HG03521 (cell line): ENCODE results near the gene HMGXB4.

Experiments
- ATAC-seq: cut with Tn5 transposase; IDR thresholded peaks from one replicate; pipeline ENCODE4 v1.9.1; 2021; ENCODE audit warnings: mild to moderate bottlenecking, moderate library complexity; ENCODE audit not compliant: unreplicated experiment

The HMGXB4 gene

DNA sequence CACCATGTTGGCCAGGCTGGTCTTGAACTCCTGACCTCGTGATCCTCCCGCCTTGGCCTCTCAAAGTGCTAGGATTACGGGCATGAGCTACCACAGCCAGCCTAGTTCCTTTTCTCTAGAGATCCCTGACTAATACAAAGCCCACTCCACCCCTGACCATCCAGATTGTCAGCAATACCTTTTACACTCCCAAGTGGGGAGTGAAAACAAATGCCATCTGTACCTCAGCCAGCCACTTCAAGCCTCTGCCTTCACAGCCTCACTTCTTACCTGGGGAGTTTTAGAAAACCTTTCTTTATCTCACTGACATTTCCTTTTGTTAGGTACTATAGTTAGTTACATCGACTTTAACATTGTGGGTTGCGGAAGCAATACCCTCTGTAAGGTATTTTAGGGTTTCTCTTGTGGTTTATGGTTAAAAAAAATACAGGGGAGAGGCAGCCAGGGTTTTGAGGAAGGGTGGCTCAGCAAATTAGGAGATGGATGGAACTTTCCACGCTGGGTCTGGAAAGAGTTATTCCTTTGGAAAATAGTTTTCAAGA is 51.3 kb downstream of the HMGXB4 start:
- no peak for ATAC-seq

DNA sequence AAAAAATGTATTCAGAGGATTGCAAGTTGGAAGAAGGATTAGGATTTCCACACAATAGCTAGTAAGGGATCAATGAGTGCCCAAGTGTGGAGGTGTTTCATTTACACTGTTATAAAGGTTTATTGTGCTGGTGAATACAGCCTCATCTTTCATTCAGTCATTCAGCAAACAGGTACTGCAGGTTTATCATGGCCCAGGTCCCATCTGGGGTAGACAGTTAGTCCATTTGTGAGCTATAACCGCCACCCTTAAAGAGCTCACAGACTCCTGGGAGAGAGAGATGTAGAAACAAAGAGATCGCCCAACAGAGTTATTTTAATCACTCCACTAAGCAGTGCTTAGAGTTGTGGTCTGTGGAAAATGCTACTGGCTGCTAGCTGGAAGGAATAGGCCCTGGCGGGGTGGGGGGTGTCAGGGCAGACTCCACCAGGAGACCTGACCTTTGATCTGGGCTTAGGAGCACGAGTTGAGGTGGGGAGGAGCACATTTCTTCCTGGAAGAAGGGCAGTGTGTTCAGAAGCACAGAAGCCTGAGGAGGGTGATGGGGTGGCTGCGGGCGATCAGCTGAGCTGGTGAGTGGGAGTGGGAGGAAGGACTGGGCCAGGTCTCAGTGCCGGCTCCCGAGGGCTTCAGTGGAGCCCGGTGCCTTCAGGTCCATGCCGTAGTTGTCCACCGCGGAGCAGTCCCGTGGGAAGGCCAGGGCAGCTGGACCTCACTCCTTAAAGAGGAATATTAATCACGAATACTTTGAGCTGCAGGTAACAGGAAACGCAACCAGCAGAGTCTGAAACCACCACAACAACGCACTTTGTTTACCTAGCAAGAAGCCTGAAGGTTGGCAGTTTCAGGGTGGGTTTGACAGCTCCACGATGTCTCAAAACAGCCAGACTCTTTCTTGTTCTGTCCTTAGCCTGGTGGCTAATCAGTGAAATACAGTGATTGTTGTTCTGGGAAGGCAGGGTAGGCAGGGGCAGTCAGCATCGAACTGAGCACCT is 53.6 kb downstream of the HMGXB4 start:
- no peak for ATAC-seq

DNA sequence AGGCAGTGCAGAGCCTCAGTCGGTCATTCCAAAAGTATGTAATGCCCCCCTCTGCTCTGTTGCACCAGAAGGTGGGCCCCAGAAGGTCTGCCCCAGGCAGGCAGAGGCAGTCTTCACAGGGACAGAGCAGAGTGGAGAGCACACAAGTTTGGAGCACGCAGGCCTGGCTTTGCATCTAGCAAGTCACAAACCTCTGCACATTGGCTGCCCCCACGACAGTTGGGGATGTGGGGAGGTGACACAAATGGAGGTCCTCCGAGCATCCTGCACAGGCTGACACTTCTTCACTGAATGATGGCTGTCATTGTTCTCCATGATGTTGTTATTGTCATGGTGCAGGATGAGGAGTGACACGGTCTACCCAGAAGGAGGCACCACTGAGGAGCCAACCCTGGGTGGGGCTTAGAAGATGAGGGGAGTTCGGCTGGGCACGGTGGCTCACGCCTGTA is 54.3 kb downstream of the HMGXB4 start:
- no peak for ATAC-seq

DNA sequence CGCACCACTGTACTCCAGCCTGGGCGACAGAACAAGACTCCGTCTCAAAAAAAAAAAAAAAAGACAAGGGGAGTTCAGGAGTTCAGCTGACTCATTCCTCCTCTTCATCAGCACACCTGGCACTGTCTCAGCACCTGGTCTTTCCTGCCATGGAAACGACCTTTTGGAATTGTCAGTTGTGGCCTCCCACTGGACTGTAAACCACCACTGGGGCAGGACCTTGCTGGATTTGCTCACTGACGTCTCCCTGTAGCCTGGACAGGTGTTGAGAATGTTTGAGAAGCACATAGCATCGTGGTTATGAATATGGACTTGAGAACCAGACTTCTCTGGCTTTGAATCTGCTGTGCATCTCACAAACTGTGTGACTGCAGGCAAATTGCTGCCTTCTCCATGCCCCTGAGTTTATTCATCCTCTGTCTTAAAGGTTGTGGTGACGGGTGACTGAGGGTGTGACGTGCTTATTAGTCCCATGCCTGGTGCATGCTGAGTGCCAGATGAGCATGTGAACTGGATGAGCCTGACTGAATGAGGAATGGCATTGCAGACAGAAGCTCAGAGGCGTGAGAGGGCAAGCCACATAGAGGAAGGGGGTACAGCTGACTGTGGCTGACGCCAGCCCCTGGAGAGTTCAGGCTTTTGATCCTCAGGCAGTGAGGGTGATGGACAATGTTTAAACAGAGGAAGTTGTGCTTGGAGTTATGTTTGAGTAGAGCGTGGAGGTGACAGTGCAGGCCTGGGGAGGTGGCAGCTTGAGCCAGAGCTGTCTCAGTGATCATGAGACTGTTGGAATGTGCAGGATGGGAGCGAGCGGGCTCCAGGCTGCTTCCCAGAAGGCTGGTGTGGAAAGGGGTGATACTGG is 55.1 kb downstream of the HMGXB4 start:
- no peak for ATAC-seq

DNA sequence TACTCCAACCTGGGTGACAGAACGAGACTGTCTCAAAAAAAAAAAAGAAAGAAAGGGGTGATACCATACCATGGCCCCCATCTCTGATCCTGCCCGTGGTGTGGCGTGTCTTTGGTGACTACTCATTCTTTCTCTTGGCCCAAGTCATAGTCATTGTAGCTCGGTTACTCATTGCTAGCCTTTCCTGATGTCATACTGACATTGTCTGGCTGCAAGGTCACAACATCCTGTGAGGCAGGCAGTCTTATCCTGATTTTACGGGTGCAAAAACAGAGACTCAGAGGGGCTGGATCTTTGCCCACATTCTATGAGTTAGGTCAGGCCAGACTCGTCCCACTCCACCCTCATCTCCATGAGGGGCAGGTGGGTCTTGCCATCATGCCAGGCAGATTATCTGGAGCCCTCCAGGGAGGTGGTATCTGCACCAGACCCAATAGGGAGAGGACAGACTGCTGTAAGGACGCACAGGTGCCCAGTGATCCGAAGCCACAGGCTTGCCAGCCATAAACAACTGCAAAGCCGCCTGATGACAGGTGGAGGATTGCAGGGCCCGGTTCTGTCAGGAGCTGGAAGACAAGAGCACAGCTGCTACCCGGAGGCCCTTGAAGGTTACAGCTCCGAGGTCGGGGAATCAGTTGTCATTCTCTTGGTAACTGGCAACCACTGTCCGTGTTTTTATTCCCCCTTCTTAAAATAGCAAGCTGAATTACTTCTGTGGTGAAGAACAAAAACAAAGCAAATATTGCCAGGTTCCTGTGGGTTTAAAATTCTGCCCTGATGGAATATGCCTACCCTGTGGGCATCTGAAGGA is 56.2 kb downstream of the HMGXB4 start:
- no peak for ATAC-seq

DNA sequence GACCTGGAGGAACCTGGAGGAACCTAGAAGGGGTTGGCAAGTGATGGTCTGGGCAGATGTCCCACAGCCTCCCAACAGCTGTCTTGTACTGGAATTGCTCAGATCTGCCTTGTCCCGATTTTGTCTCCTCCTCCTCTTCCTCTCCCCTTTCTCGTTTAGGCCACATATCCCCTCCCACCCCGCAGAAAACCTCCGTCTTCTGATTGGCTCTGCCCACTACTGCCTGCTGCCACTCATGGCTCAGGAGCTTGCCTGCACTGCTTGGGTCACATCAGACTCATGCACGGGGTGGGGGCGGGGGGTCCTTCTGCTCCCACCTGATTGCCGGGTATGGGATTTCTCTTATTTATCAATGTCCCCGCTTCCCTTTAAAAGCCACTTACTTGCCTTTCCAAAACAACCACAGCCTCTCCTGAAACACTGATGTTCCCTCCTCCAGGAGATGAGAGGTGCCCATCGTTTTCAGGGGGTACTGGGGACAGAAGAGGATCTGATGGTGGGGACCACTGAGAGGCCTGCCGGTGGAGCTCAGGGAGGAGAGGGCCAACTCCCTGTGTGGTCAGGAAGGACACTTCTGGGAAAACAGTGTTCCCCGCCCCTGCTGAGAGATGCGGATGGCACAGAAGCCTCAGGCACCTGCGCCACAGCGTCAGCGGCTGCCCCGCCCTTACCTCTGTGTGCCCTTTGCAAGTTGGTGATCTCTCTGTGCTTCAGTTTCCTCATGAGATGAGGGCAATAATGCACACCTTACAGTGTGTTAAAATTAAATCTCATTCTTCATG is 57.1 kb downstream of the HMGXB4 start:
- ATAC-seq: no peak

DNA sequence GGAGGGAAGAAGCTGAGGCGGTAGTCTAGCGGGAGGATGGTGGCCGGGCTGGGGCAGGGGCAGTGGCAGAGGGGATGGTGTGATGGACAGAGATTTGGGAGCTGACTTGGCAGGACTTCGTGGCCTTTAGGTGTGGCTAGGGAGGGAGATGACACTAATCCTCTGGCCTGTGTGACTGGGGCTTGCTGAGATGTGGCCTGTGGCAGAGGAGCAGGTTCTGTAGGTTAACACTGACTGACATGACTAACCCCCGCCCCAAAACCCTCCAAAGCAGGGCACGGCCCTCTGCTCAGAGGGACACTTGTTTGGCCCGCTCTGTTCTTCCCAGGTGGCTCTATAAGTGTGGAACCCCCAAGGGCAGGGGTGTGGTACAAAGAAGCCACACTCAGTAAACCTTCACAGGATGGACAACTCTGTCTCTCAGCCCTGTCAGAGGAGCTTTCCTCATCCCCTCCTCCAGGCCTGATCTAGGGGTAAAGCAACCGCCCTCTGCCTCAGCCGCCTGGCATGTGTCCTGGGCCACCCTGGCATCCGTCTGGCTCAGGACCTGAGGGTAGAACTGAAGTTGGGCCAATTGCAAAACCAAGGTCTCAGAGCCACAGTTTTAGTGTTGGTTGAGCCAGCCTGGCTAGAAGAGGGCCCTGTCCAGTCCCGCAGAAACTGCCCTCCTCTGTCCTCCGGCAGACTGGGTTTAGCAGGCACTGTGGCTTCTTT is 58.0 kb downstream of the HMGXB4 start:
- no peak for ATAC-seq

DNA sequence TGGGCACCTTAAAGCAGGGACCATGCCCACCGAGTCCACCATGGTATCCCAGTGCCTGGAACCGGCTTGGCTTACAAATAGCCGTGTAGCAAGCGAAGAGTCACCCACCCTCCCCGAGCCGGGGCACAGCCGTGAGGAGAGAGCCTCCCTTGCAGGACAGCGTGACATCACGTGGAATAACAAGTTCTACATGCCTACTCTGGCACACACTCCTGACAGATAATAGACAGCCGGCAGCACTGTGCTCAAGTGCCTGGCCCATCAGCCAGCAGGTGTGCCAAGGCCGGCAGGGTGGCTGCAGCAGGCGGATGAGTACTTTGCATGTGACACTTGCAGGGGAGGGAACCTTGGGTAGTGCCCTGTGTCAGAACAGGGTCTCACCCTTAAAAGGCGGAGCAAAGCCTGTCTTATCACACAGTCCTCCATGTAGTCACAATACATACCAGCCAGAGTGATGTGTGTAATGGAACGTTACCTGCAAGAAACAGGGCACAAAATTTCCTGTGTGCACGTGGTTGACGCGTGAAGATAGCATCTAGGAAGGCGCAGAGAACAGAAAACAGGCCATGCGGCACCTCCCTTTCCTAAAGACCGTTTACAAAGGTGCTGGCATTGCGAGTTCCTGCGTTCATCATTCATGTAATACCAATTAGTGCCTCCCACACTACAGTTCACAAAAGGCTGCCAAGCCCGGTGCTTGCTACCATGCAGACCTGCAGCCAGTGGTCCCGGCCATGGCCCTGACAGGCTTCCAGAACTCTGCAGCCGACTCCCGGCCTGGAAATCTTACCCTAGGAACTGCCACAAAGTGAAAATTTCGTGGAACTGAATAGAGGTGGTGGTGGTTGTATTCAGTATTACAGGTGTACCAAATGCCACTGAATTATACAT is 58.8 kb downstream of the HMGXB4 start:
- ATAC-seq: no peak

DNA sequence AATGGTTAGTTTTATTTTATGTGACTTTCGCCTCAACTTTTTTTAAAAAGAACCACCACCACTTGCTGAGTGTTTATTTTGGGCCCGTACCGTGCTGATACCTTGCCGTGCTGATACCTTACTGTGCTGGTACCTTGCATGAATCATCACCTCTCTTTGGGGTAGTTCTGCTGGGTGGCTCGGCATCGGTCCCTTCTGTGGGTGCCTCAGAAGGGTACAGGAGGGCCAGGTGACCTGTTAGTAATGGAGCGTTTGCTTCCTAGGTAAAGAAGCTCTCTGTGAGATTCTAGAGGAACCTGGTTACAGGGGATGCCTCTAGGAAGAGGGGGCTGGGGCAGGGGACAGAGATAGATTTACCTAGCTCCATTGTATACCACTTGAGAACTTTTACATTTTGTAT is 59.5 kb downstream of the HMGXB4 start:
- ATAC-seq: no peak

DNA sequence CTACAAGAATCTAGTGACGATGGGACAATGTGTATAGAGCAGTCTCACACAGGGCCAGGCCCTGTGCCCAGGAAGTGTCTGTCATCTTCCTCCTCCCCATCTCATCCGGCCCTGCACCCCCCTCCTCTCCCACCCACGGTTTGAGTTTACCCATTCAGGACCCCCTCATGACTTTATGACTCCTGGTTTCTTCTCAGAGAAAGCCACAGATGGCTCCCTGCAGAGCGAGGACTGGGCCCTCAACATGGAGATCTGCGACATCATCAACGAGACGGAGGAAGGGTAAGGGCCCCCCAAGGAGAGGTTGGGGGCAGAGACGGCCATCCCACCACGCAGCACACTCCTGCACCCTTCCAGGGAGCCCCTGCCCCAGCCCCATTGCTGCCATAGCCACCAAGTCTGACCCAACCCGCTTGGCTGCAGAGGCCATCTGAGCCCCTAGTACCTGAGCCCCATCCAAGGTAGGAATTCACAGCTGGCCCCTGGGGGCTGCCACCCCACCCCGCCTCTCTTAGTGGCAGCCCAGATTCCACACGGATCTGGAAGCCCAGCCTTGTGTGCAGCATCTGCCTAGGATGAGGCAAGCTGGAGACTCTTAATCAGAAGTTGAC is 60.5 kb downstream of the HMGXB4 start:
- no peak for ATAC-seq

DNA sequence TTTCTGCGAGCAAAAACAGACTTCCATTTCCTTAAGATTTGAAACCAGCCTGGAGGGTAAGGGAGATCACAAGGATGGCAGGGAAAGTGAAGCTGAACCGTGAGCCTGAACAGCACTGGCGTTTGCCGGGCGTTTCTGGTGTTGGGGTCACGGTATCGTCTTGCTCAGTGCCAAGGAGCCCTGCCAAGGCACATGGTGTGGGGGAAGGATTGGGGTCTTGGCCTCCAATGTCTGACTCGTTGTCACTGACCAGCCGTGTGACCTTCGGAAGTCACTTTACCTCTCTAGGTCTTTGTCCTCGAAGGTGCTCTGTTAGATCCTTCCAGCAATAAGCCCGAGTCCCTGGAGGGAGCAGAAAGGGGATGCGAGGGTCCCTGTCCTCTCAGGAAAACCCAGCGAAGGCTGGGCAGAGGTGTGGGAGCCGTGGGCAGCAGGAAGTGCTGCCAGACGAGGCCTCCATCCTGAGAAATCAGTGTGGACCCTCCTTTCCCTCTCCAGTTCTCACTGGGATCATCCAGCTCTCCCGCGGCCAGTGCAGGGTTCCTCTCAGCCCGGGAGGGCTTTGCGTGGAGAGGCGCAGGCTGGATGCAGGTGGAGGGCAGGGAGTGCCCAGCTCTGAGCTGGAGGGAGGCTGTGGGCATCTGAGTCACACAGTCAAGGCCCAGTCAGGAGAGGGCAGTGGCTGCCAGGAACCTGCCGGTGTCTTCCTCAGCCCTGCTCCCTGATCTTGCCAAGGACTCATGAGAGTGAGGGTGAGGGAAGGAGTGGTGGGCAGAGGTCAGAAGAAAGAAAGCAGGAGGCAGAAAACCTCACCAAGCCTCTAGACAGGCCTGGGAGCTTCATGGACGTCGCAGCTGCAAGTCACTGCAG is 61.3 kb downstream of the HMGXB4 start:
- no peak for ATAC-seq

DNA sequence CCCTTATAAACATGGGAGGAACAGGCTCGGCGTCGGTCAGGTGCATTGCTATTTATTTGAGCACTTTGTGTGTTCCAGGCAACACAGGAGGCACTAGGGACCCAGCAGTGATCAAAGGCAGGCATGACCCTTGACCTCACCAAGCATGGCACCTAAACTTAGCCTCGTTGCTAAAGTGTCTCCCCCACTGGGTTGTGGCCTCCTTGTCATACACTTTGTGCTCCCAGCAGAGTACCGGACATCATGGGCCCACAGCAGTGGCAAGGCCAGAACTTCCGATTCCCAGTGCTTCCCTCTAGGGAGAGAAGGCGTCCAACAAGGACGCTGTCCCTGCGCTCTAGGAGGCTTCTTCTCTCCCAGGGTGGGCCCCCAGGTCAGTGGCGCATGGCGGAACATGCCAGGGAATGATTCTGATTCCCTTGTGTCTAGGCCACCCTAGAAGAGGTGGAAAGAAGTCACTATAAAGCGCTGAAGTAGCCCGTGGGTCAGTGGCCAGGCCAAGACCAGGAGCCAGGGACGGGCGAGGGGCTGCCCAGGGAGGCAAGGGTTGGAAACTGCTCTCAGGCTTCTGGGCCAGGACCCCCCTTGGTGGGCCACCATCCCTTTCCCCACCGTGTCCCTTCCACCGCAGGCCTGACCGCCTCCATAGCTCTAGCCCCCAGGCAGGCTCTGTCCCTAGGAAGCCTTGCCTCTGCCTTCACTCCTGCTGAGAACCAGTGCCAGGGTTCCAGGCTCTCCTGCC is 62.1 kb downstream of the HMGXB4 start:
- no peak for ATAC-seq

DNA sequence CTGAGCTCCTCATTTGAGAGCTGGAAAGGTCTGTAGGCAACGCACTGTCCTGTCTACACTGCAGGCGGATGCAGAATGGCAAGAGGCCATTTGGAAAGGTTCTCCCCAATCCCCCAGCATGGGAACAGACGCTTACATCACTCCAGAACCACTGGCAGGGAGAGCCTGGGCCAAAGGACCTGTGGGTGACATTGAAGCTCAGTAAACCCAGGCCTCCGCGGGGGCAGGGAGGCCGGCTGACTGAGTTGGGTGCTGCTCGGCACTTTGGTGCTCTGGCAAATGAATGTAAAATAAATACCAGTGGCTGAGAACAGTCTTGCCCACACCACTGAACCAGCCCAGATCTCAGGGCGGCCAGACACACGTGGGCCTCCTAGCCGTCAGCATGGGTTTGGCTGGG is 64.8 kb downstream of the HMGXB4 start:
- no peak for ATAC-seq

DNA sequence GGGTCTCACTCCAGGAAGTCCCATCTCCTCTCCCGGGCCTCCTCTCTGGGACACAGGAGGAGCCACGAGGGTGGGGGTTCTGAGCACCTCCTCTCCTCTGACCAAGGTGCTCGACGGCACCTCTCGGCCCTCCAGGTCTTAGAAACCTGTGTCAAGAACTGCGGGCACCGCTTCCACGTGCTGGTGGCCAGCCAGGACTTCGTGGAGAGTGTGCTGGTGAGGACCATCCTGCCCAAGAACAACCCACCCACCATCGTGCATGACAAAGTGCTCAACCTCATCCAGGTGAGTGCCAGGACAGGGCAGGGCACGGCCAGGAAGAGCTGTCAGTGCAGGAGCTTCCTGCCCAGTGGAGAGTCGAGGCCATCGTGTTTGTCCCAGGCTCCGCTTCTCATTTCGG is 65.6 kb downstream of the HMGXB4 start:
- no peak for ATAC-seq

DNA sequence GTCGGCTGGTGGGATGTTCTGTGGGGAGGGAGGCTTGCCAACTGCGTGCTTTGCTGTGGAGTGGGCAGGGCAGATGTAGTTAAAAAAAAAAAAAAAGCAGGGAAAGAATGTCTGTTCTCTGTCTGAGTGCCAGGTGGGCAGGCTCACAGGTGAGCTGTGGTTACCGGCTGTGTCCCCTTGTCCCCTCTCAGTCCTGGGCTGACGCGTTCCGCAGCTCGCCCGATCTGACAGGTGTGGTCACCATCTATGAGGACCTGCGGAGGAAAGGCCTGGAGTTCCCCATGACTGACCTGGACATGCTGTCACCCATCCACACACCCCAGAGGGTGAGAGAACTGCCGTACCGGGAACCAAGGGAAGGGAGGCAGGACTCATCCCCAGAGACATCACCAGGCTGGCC is 66.0 kb downstream of the HMGXB4 start:
- no peak for ATAC-seq

DNA sequence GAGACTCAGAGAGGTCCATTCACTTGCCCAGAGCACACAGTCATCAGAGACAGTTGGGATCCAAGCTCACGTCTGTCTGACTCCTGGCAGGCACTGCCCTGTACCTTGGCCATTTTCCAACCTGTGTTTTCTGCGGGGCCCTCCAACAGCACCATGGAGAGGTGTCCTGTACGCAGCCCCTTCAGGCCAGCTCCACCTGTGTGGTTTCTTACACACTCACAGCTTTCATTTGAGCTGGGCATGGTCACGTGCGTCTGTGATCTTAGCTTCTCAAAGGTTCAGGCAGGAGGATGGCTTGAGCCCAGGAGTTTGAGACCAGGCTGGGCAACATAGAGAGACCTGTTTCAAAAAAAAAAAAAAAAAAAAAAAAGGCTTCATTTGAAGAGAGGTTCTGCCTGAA is 66.8 kb downstream of the HMGXB4 start:
- ATAC-seq: no peak
